HG02759 (cell line): ENCODE results near the gene URB1.
"Not testable (repeated sequence)": the region's sequence is repeated elsewhere in the genome, so short reads cannot be mapped to it uniquely, and the experiment has no call there.

Experiments
- ATAC-seq: cut with Tn5 transposase; IDR thresholded peaks from one replicate; pipeline ENCODE4 v1.9.1; 2021; ENCODE audit warnings: mild to moderate bottlenecking, moderate library complexity; ENCODE audit not compliant: unreplicated experiment

URB1 gene

DNA sequence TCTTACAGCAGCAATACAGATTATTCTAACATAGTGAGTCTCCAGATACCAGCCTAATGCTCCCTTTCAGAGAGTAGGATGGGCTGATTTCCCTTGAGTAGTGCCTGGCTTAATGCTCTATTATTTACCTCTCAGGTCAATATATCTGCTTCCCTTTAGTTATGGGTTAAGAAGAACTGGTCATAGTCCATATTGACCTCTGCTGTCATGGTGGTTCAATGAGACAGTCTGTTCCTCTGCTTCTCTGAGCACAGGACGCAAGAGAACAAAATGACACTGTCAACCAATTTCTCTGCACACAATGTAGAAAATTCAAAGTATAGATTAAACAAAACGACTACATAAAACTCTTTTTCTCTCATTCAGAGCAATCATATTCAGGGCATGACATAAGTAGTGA is 91.2 kb downstream of the URB1 start:
- ATAC-seq: no peak

GRCh38 chr21:32300117-32300681 is 92.6 kb downstream of the URB1 start:
- no peak for ATAC-seq

GRCh38 chr21:32299695-32300094 is 93.1 kb downstream of the URB1 start:
- ATAC-seq: no peak

- ATAC-seq: no peak
Observed at GRCh38 chr21:32298658-32299081, 94.1 kb downstream of the URB1 start, which contains the start of gene MRAP. TSS of gene MRAP (plus strand) at chr21:32298855. CDS start at chr21:32298972, 117 bp downstream.

GRCh38 chr21:32298148-32298559 is 94.7 kb downstream of the URB1 start:
- no peak for ATAC-seq

DNA sequence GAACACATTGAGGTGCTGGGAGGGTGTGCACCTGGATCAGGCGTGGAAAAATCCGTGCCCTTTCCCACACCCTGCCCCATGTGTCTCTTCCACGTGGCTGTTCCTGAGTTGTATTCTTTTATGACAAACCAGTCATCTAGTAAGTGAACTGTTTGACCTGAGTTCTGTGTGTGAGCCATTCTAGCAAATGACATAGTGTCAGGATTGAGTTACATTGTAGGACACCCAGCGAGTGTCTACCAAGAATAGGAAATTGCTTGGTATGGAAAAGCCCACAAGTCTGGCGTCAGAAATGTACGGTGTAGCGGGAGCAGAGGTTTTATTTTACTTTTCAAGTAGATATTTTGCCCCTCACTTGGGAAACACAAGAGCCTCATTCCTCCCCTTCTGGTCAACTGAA is 95.4 kb downstream of the URB1 start:
- no peak for ATAC-seq

DNA sequence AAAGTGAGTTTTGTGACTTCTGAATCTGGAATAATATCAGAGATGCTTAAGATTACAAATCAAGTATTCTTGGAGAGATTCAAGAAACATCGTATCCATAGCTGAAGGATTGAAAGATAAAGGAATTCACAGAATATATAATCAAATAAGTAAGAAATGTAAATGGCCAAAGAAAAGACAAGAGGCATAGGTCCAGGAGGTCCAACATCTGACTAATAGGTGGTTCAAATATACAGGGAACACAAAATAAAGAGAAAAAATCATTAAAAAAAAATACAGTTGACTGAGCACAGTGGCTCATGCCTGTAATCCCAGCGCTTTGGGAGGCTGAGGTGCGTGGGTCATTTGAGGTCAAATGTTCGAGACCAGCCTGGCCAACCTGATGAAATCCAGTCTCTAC is 107.3 kb downstream of the URB1 start:
- ATAC-seq: no peak

DNA sequence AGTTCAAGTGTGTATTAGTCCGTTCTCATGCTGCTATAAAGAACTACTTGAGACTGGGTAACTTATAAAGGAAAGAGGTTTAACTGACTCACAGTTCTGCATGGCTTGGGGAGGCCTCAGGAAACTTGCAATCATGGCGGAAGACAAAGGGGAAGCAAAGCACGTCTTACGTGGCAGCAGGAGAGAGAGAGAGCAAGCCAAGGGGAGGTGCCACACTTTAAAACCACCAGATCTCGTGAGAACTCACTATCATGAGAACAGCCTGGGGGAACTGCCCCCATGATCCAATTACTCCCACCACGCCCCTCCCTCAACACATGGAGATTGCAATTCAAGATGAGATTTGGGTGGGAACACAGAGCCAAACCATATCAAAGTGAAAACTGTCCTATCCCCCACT is 109.8 kb downstream of the URB1 start:
- ATAC-seq: no peak

DNA sequence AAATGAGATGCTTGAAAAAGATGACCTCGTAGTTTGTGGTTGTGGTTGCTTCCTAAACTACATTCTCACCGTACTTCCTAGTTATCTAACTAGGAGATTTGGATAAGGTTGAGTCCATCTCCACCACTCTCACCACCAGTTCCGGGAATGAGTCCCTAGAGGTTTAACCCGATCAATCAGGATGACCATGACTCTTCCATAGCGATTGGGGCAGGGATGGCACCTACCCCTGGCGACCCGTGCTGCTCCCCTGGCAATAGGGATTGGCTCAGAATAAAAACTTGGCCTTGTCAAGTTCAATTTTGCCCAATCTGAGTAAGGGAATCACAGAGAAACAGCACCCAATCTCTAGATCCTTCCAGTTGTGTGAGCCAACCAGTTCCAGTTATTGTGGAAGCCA is 111.3 kb downstream of the URB1 start:
- no peak for ATAC-seq

GRCh38 chr21:32279377-32279680 is 113.5 kb downstream of the URB1 start:
- ATAC-seq: no peak

GRCh38 chr21:32278518-32279376 is 114.1 kb downstream of the URB1 start, which contains the start of gene MIS18A:
TSS of gene MIS18A (minus strand) at chr21:32279049. CDS start at chr21:32279014, 35 bp downstream.
- ATAC-seq: peak; percentile 96

DNA sequence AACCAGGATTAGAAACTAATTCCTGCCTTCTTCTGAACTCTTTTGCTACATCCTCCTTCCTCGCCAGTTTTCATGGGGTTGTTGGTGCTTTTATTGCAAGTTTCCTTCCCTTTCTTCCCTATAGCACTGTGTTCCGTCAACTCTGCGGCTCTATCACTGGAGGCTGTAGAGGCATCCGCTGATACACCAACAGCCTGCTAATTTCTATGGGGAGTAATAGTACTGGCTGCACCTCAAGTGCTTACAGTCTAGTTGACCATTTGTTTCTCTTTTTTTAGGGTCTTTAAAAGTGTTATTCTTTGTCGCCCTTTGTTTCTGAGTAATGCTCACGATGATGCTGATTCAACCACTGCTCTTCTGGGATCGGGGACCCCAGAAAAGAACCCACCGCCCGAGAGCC is 114.7 kb downstream of the URB1 start:
- ATAC-seq: no peak

DNA sequence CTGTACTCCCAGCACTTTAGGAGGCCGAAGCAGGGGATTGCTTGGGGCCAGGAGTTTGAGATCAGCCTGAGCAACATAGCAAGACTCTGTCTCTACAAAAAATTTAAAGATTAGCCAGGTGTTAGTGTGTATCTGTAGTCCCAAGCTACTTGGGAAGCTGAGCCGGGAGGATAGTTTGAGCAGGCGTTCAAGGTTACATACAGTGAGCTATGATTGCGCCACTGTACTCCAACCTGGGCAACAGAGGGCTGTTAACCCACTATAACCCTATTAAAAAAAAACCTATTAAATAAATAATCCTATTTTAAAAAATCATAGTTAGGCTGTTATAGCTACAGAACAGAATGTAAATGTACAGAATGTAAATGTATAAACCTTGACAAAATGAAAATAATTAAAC is 116.1 kb downstream of the URB1 start:
- no peak for ATAC-seq

- no peak for ATAC-seq
Observed at GRCh38 chr21:32270748-32271147, 122.1 kb downstream of the URB1 start.

- not testable (repeated sequence) for ATAC-seq
Observed at GRCh38 chr21:32265321-32265720, 127.5 kb downstream of the URB1 start.

DNA sequence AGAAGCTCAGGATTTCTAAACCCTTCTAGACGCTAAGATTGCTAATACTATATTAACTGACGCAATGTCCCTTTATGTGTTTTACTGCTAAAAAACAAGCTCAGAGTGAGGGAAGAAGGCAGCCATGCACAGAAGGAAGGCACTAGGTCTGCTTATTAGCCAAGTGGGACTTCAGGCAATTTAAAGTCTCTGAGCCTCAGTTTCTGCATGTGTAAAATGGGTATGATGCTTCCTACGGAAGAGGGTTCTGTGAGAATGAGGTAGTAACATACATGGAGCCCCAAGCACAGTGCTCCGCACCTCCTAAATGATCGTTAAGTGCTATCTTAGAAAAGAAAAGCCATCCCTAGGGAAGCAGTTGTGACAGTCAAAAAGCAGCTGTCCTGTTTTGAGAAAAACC is 130.9 kb downstream of the URB1 start:
- ATAC-seq: no peak
